ENCODE data around the gene CD72. TPM values are rescaled to one million over a fixed set of nuclear protein-coding genes. Genes with fewer than 3 reads are reported as not detected.

The CD72 gene
- total RNA-seq, 1 donor from 2014 or later: 1.8 TPM

- Mint-ChIP-seq H3K27me3 (ENCODE audit: low read depth, unreplicated experiment) (peaks cover 3% of the 10 kb centered on the region), H3K9me3 (ENCODE audit: unreplicated experiment) (peaks cover 24% of the 10 kb centered on the region), H3K27ac (ENCODE audit: unreplicated experiment) (no peak overlapping the region), H3K4me3 (ENCODE audit: unreplicated experiment) (no peak overlapping the region), H3K4me1 (ENCODE audit: low read depth, unreplicated experiment) (no peaks in the 10 kb centered on the region), H3K36me3 (ENCODE audit: low read depth, unreplicated experiment) (peaks cover 4% of the 10 kb centered on the region)
- peaks cover 3% of the 10 kb centered on the region for H3K27me3 ChIP-seq (ENCODE audit: insufficient read depth, low read length)
- no peak overlapping the region for H3K4me3 ChIP-seq (ENCODE audit: insufficient read depth, low read depth, low read length)
- H3K4me2 ChIP-seq (ENCODE audit: low read length): no peak overlapping the region
- H3K4me1 ChIP-seq (ENCODE audit: insufficient read depth, low read length): no peaks in the 10 kb centered on the region
- no peak overlapping the region for H3K27ac ChIP-seq (ENCODE audit: low read depth, low read length)
- no peaks in the 10 kb centered on the region for H3K36me3 ChIP-seq (ENCODE audit: insufficient read depth, low read length)
- H3K9me3 ChIP-seq (ENCODE audit: insufficient read depth, low read depth, low read length): peaks cover 5% of the 10 kb centered on the region
- FAIRE-seq (no peak), DNase-seq (ENCODE audit: low read depth) (no peak)
- no peaks in the 10 kb centered on the region for H3K79me2 ChIP-seq (ENCODE audit: insufficient read depth, low read length)
- H3K9ac ChIP-seq (ENCODE audit: low read length): no peak overlapping the region
- no peaks in the 10 kb centered on the region for H4K20me1 ChIP-seq (ENCODE audit: insufficient read depth, low read length)
- TF ChIP-seq EZH2 (IDR thresholded peaks at IDR 0.05; ENCODE audit: insufficient read depth, low read length): no peak
- no peak for TF ChIP-seq CTCF (IDR thresholded peaks at IDR 0.05; ENCODE audit: insufficient read depth, low read depth, low read length)
- H2AFZ ChIP-seq (ENCODE audit: low read depth, low read length): no peak overlapping the region
Measured at GRCh38 chr9:35579130-35579529, 39.1 kb downstream of the CD72 start.

- H4K20me1 ChIP-seq (ENCODE audit: insufficient read depth, low read length): no peaks in the 10 kb centered on the region
- Mint-ChIP-seq H3K9me3 (ENCODE audit: unreplicated experiment) (peaks cover 22% of the 10 kb centered on the region), H3K27me3 (ENCODE audit: low read depth, unreplicated experiment) (peaks cover 3% of the 10 kb centered on the region), H3K4me3 (ENCODE audit: unreplicated experiment) (no peak overlapping the region), H3K27ac (ENCODE audit: unreplicated experiment) (no peak overlapping the region), H3K36me3 (ENCODE audit: low read depth, unreplicated experiment) (peaks cover 4% of the 10 kb centered on the region), H3K4me1 (ENCODE audit: low read depth, unreplicated experiment) (no peaks in the 10 kb centered on the region)
- FAIRE-seq (no peak), DNase-seq (ENCODE audit: low read depth) (peak; percentile 8)
- no peak overlapping the region for H3K4me2 ChIP-seq (ENCODE audit: low read length)
- H3K9me3 ChIP-seq (ENCODE audit: insufficient read depth, low read depth, low read length): peaks cover 5% of the 10 kb centered on the region
- H3K4me1 ChIP-seq (ENCODE audit: insufficient read depth, low read length): no peaks in the 10 kb centered on the region
- no peak overlapping the region for H2AFZ ChIP-seq (ENCODE audit: low read depth, low read length)
- H3K4me3 ChIP-seq (ENCODE audit: insufficient read depth, low read depth, low read length): no peak overlapping the region
- no peak for TF ChIP-seq CTCF (IDR thresholded peaks at IDR 0.05; ENCODE audit: insufficient read depth, low read depth, low read length)
- no peak for TF ChIP-seq EZH2 (IDR thresholded peaks at IDR 0.05; ENCODE audit: insufficient read depth, low read length)
- no peak overlapping the region for H3K9ac ChIP-seq (ENCODE audit: low read length)
- no peaks in the 10 kb centered on the region for H3K79me2 ChIP-seq (ENCODE audit: insufficient read depth, low read length)
- no peak overlapping the region for H3K27ac ChIP-seq (ENCODE audit: low read depth, low read length)
- peaks cover 3% of the 10 kb centered on the region for H3K27me3 ChIP-seq (ENCODE audit: insufficient read depth, low read length)
- no peaks in the 10 kb centered on the region for H3K36me3 ChIP-seq (ENCODE audit: insufficient read depth, low read length)
Measured at GRCh38 chr9:35577486-35577885, 40.7 kb downstream of the CD72 start.

- no peak for TF ChIP-seq CTCF (IDR thresholded peaks at IDR 0.05; ENCODE audit: insufficient read depth, low read depth, low read length)
- no peak for TF ChIP-seq EZH2 (IDR thresholded peaks at IDR 0.05; ENCODE audit: insufficient read depth, low read length)
- Histone ChIP-seq H3K9ac (ENCODE audit: low read length) (no peak overlapping the region), H4K20me1 (ENCODE audit: insufficient read depth, low read length) (no peaks in the 10 kb centered on the region), H3K79me2 (ENCODE audit: insufficient read depth, low read length) (no peaks in the 10 kb centered on the region), H3K27me3 (ENCODE audit: insufficient read depth, low read length) (peaks cover 3% of the 10 kb centered on the region), H3K36me3 (ENCODE audit: insufficient read depth, low read length) (no peaks in the 10 kb centered on the region), H3K27ac (ENCODE audit: low read depth, low read length) (no peak overlapping the region), H3K4me1 (ENCODE audit: insufficient read depth, low read length) (no peaks in the 10 kb centered on the region), H3K4me2 (ENCODE audit: low read length) (no peak overlapping the region), H3K4me3 (ENCODE audit: insufficient read depth, low read depth, low read length) (no peak overlapping the region), H3K9me3 (ENCODE audit: insufficient read depth, low read depth, low read length) (peaks cover 5% of the 10 kb centered on the region), H2AFZ (ENCODE audit: low read depth, low read length) (no peak overlapping the region)
- no peak overlapping the region for H3K4me3 Mint-ChIP-seq (ENCODE audit: unreplicated experiment)
- DNase-seq (ENCODE audit: low read depth) (no peak), FAIRE-seq (no peak)
- no peaks in the 10 kb centered on the region for H3K4me1 Mint-ChIP-seq (ENCODE audit: low read depth, unreplicated experiment)
- H3K36me3 Mint-ChIP-seq (ENCODE audit: low read depth, unreplicated experiment): peaks cover 2% of the 10 kb centered on the region
- no peak overlapping the region for H3K27ac Mint-ChIP-seq (ENCODE audit: unreplicated experiment)
- H3K9me3 Mint-ChIP-seq (ENCODE audit: unreplicated experiment): peaks cover 18% of the 10 kb centered on the region
- H3K27me3 Mint-ChIP-seq (ENCODE audit: low read depth, unreplicated experiment): peaks cover 3% of the 10 kb centered on the region
Measured at GRCh38 chr9:35575478-35575877, 42.7 kb downstream of the CD72 start.

Measured in astrocyte (in vitro differentiated cells and primary cell).